ENCODE results near the gene KCTD17.

KCTD17 gene

DNA sequence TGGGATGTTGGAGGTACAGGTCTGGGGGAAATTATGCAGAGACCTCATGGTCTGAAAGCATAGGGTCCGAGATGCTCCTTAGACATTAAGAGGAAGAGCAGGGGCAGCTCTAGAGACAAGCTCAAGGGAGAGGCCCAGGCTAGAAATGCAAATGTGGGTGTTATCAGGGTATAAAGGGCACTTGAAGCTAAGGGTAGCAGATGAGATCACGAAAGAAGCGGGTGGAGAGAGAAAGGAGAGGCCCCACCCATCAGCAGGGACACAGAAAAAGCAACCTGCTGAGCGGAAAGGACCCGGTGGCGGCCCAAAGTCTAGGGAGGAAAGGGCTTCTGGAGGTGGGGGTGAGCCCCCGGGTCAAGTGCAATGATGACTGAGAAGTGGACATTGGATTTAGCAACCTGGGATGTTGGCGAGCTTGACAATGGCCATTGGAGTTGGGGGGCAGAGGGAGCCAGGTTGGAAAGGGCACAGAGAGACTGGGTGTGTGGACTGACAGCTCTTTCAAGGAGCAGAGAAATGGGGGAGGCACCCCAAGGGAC is 49.1 kb downstream of the KCTD17 start:
- no peak overlapping the region for H3K4me3 Mint-ChIP-seq
- H3K27ac Mint-ChIP-seq: no peak overlapping the region
- no peaks in the 10 kb centered on the region for H3K36me3 Mint-ChIP-seq (ENCODE audit: low read depth)
- no peak for DNase-seq
- no peaks in the 10 kb centered on the region for H3K9me3 Mint-ChIP-seq
- peaks cover 11% of the 10 kb centered on the region for H3K27me3 Mint-ChIP-seq
- H3K4me1 Mint-ChIP-seq (ENCODE audit: low read depth): peaks cover 26% of the 10 kb centered on the region

DNA sequence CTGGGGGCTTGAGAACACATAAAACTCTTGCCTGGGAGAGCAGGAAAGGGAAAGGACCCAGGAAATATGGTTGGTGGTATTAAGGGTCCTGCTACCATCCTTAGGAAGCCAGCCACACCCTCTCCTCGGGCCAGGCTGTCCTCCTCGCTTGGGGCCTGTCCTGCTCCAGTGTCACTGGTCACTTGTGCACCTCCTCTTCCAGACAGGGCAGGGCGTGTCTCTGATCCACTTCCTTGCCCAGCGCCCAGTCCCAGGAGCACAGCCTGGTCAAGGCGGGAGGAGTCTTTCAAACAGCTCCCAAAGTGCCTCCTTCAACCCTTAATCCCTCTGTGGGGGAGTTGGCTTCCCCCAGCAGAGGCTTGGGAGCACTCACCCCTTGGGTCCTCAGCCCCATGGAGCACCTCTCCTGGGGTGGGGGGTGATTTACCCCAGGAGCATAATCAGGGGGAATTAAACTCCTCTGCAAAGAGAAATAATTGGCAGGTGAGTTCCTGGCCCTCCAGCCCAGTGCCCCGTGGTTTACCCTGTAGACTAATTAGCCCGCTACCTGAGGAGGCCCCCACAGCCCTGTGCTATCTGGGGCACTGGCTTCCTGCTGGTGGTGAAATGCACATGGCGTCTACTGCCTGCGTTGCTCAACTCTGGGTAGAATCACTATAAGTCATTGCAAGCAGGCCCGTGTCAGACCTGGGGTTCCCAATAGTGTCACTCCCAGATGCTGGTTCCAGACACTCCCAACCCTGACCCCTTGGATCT is 49.9 kb downstream of the KCTD17 start:
- no peaks in the 10 kb centered on the region for H3K9me3 Mint-ChIP-seq
- peaks cover 6% of the 10 kb centered on the region for H3K27me3 Mint-ChIP-seq
- no peak overlapping the region for H3K4me3 Mint-ChIP-seq
- H3K27ac Mint-ChIP-seq: no peak overlapping the region
- H3K4me1 Mint-ChIP-seq (ENCODE audit: low read depth): peaks cover 19% of the 10 kb centered on the region
- DNase-seq: no peak
- H3K36me3 Mint-ChIP-seq (ENCODE audit: low read depth): no peaks in the 10 kb centered on the region

DNA sequence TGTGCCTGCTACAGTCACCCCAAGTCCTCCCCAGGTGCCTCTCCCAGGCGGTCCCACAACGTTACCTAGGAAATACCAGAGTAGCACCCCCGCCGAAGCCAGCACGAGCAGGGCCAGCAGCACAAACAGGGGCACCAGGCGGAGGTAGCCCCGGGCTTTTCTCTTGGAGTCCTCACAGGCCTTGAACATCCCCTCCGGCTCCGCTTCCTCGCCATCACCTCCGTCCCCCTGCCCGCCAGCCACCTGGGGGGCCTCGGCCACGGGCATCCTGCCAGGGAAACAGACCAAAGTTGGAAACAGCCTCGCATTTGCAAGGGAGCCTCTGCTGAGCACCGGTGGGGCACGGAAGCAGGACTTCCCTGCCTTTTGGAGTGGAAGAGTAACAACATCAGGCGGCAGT is 51.6 kb downstream of the KCTD17 start:
- H3K36me3 Mint-ChIP-seq (ENCODE audit: low read depth): no peaks in the 10 kb centered on the region
- no peaks in the 10 kb centered on the region for H3K9me3 Mint-ChIP-seq
- no peak overlapping the region for H3K27ac Mint-ChIP-seq
- no peak for DNase-seq
- peaks cover 18% of the 10 kb centered on the region for H3K4me1 Mint-ChIP-seq (ENCODE audit: low read depth)
- no peak overlapping the region for H3K4me3 Mint-ChIP-seq
- H3K27me3 Mint-ChIP-seq: no peaks in the 10 kb centered on the region

DNA sequence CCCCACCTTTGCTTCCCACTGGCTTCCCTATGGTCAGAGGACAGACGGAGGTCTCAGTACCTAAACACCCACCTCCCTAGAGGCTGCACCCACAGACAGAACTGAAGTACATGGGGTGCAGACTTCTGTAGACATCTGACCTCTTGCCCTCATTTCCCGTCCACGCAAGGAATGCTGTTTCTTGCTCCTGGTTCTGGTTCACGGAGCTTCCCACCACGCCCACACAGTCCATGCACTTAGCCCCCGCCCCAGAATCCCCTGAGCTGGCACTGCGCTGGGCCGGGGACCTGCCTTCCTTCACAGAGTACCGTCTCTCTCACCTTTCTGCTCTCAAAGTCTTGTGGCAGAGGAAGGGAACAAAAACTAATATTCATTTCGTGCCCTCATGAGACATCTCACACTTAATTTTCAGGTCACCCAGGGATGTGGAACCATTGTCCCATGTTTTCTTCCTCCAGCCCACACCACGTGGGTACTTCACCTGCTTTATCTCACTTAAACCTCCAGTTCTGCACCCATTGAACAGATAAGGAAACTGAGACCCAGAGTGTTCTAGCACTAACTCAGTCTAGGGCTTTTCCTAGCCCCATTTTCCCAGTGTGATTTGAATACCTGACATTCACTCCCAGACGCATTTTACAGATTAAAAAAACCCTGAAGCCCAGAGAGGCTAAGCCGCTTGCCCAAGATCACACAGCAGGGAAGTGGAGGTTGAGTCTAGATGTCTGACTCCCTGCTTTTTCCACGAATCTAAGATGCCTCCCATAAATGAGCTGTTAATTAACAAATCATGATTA is 52.3 kb downstream of the KCTD17 start:
- Mint-ChIP-seq H3K36me3 (ENCODE audit: low read depth) (no peaks in the 10 kb centered on the region), H3K9me3 (no peaks in the 10 kb centered on the region), H3K4me3 (no peak overlapping the region), H3K27ac (no peak overlapping the region), H3K4me1 (ENCODE audit: low read depth) (peaks cover 12% of the 10 kb centered on the region), H3K27me3 (no peaks in the 10 kb centered on the region)
- no peak for DNase-seq

DNA sequence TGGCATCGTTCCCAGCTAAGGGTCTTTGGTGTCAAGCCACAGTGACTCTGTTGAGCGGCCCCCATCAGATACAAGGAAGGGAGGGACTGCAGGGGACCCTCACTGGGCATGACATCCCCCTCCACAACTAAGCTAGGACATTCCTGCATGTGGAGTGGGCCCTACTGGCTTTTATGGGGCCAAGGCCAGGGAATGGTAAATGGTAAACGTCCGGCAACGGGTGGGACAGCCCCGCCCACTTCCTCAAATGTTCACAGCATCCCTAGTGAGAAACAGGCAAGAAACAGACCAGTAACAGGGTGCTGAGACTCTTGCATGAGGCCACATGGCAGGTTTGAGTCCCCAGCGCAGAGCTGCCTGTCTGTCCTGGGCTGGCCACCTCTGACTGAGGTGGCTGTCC is 53.6 kb downstream of the KCTD17 start:
- no peak overlapping the region for H3K27ac Mint-ChIP-seq
- H3K4me3 Mint-ChIP-seq: no peak overlapping the region
- H3K27me3 Mint-ChIP-seq: no peaks in the 10 kb centered on the region
- H3K4me1 Mint-ChIP-seq (ENCODE audit: low read depth): peaks cover 6% of the 10 kb centered on the region
- DNase-seq: no peak
- no peaks in the 10 kb centered on the region for H3K9me3 Mint-ChIP-seq
- no peaks in the 10 kb centered on the region for H3K36me3 Mint-ChIP-seq (ENCODE audit: low read depth)

DNA sequence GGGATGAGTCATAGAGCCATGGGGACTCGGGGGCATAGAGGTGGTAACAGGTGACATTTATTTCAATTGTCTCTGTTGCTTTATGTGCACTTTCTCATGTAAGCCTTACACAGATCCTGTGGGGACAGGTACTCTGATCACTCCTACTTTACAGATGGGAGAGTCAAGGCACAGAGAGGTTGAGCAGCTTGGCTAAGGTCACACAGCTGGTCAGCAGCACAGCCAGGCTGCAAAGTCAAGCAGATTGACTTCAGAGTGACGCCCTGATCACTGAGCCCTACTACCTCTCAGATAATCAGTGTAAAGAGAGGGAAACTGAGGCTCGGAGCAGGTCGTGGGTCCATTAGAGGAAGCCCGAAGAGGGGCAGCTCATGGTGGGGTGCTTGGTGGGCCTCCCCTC is 54.4 kb downstream of the KCTD17 start:
- DNase-seq: no peak
- no peaks in the 10 kb centered on the region for H3K9me3 Mint-ChIP-seq
- no peaks in the 10 kb centered on the region for H3K27me3 Mint-ChIP-seq
- peaks cover 2% of the 10 kb centered on the region for H3K4me1 Mint-ChIP-seq (ENCODE audit: low read depth)
- H3K36me3 Mint-ChIP-seq (ENCODE audit: low read depth): no peaks in the 10 kb centered on the region
- no peak overlapping the region for H3K4me3 Mint-ChIP-seq
- no peak overlapping the region for H3K27ac Mint-ChIP-seq

DNA sequence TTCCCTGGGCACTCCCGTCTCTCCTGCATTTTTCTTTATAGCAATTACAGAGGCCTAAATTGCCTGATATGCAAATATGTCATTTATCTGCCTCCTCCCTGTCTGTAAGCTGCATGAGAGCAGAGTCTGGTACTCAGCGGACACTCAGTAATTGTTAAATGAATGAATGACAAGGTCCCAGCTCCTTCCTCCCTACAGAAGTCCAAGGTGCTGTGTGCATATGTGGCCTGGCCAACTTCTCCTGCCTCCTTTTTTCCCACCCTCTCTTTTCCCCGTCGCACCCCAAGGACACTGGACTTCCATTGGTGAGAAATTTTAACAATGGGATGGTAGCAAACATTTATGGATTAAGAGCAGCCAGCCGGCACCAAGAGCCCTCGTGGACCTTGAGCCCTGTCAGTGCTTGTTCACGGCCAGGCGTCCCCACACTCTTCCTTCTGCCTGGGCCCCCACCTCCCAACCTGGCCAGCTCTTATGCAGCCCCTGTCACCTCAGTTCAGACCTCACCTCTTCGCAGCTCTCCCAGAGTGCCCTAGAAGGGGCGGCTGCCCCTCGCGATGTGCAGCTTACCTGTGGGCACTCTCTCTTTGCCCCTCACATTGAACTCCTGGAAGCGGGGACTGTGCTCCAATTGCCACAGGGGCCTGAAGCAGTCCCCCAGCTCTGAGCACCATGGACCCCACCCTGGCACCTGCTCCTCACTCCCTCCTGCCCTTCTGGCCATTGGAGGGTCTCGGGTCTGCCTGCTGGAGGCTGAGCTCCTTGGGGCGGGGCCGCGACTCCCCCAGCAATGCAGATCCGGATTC is 56.5 kb downstream of the KCTD17 start:
- peaks cover 2% of the 10 kb centered on the region for H3K4me1 Mint-ChIP-seq (ENCODE audit: low read depth)
- no peaks in the 10 kb centered on the region for H3K36me3 Mint-ChIP-seq (ENCODE audit: low read depth)
- H3K4me3 Mint-ChIP-seq: no peak overlapping the region
- H3K27me3 Mint-ChIP-seq: no peaks in the 10 kb centered on the region
- no peaks in the 10 kb centered on the region for H3K9me3 Mint-ChIP-seq
- no peak overlapping the region for H3K27ac Mint-ChIP-seq
- no peak for DNase-seq

DNA sequence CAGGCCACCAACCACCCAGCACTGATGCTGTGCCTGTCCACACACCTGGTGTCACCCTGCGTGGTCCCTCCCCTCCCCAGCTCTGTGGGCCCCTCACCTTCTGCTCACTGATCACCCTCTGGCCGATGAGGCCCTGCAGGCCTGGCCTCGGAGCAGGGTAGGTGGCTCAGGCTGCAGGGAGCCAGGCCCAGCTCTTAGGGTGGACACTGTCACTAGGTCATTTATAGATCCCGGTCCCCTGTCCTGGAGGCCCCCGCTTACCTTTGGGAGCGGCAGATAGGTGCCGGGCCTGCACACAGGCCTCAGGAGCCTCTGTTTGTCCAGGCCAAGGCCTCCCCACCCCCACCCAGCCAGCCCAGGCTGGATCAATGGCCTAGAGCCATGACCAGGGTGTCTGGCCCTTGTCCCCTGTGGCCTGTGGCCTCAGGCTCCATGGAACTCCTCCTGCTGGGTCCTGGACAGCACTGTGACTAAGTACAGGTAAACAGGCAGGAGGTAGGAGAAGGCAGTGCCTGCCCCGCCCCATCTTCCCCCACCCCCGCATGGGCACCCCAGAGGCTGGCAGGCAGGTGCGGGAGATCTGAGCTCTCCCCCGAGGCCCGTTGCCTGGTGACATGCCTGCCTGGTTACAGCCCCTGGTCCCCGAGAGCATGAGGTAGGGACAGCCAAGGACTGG is 57.8 kb downstream of the KCTD17 start, which contains the start of gene TMPRSS6:
Gene TMPRSS6, minus strand, starts transcription at position 472 of the 676 bp plus-strand sequence. CDS start 6,296 bp downstream, outside the sequence.
- no peak within 1 kb of the TSS for H3K4me3 Mint-ChIP-seq
- H3K9me3 Mint-ChIP-seq: no peaks in the 10 kb centered on the region
- H3K27me3 Mint-ChIP-seq: no peaks in the 10 kb centered on the region
- no peak within 1 kb of the TSS for H3K27ac Mint-ChIP-seq
- no peaks in the 10 kb centered on the region for H3K4me1 Mint-ChIP-seq (ENCODE audit: low read depth)
- DNase-seq: no peak
- no peaks in the 10 kb centered on the region for H3K36me3 Mint-ChIP-seq (ENCODE audit: low read depth)

DNA sequence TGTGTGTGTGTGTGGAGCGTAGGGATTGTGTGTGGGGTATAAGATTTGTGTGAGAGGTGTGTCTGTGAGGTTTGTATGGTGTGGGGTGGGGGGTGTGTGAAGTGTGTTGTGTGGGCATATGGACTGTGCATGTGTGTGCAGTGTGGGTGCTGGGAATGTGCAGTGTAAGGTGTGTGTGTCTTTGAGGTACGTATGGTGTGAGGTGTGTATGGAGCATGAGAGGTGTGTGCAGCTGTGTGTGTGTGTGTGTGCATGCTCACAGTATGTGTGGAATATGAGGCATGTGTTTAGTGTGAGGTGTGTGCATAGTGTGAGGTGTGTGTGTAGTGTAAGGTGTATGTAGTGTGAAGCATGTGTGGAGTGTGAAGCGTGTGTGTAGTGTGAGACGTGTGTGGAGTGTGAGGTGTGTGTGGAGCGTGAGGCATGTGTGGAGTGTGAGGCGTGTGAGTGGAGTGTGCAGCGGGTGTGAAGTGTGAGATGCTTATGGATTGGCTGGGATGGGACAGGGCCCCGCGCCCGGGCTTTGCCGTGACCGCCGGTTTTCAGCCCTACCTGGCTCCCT is 59.7 kb downstream of the KCTD17 start:
- no peaks in the 10 kb centered on the region for H3K36me3 Mint-ChIP-seq (ENCODE audit: low read depth)
- no peak overlapping the region for H3K27ac Mint-ChIP-seq
- H3K27me3 Mint-ChIP-seq: no peaks in the 10 kb centered on the region
- H3K4me1 Mint-ChIP-seq (ENCODE audit: low read depth): peaks cover 8% of the 10 kb centered on the region
- no peaks in the 10 kb centered on the region for H3K9me3 Mint-ChIP-seq
- DNase-seq: no peak
- H3K4me3 Mint-ChIP-seq: no peak overlapping the region

DNA sequence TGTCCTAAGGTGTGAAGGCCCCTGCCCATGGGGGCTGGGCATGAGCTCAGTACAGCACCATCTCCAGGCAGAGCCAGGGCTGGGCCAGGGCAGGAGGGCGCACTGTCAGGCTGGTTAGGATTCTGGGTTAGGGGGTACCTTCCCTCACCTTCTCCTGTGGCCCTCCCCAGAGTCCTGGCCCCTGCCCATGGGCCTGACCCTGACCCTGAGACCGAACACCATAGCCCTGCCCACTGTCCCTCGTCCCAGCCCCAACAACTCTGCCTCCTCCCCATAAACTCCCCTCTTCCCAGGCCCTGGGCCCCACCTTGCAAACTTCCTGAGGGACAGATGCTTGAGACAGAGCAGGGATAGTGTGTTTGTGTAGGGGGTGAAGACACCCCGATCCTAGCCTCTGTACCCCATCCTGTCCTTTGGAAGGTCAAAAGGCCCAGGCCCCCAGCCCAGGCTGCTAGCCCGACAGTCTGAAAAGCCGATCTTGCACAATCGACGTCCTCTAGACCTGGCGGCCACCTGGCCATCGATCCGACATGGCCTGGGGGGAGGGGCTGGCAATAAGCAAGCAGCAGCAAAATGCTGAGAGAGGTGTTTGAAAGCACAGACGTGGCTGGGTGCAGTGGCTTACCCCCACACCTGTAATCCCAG is 60.7 kb downstream of the KCTD17 start:
- no peak overlapping the region for H3K27ac Mint-ChIP-seq
- no peak for DNase-seq
- no peaks in the 10 kb centered on the region for H3K27me3 Mint-ChIP-seq
- no peaks in the 10 kb centered on the region for H3K36me3 Mint-ChIP-seq (ENCODE audit: low read depth)
- peaks cover 8% of the 10 kb centered on the region for H3K4me1 Mint-ChIP-seq (ENCODE audit: low read depth)
- no peak overlapping the region for H3K4me3 Mint-ChIP-seq
- no peaks in the 10 kb centered on the region for H3K9me3 Mint-ChIP-seq

All from activated T-cell treated with anti-CD3 and anti-CD28 coated beads, Interleukin-2, amount 50 U/mL, for 24 hours (primary cell).